HG03520 (cell line): ENCODE measurements around the gene MYO3B.
A peak's percentile ranks its signal among the peaks of the same experiment; 100 is the strongest.
"Not testable (repeated sequence)": the region's sequence is repeated elsewhere in the genome, so short reads cannot be mapped to it uniquely, and the experiment has no call there.

Experiments used
- ATAC-seq: cut with Tn5 transposase; IDR thresholded peaks from one replicate; pipeline ENCODE4 v1.9.1; 2021; ENCODE audit warnings: mild to moderate bottlenecking, moderate library complexity; ENCODE audit not compliant: unreplicated experiment

Gene MYO3B

DNA sequence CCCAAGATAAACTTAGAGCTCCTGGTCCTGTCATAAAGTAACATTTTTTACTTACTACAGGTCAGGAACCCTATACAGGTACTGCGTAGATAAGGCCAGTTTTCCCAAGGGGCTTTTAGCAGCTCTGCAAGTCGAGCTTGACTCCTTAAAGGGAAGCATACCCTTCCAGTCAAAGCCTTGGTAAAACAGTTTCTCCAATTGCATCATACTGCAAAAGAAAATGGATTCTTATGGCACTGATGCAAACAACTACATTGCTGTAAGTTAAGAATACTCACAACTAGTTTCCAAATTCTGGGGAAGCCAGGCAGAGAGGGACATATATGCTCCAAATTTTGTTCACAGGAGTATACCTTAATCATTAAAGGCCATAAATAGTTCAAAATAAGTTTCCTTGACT, 31.0 kb downstream of the MYO3B start:
- no peak for ATAC-seq

DNA sequence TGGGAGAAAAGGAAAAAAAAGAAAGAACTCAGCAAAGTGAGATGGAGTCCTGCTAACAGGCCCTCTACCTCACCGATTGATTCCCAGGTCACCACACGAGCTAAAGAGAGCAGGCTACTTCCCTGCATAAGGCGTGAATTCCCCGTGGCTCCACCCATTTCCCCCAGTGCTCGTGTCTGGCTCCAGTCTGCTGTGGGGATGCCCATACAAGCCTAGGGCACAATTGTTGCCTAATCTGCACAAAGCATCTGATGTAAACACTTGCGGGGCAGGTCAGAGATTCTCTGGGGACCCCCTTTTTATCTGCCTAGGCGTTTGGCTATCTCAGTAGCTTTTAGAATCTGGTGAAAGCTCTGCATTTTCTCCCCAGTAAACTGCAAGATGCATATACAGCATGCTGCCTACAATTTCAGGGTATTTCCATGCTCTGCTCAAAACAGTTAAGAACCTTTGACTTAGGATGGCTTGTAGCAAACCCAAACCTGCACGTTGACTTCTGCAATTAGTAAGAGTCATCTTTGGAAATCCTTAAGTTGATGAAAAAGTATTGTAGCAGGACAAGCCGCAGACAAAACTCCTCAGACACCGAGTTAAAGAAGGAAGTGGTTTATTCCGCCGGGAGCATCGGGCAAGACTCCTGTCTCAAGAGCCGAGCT, 34.8 kb downstream of the MYO3B start:
- no peak for ATAC-seq

DNA sequence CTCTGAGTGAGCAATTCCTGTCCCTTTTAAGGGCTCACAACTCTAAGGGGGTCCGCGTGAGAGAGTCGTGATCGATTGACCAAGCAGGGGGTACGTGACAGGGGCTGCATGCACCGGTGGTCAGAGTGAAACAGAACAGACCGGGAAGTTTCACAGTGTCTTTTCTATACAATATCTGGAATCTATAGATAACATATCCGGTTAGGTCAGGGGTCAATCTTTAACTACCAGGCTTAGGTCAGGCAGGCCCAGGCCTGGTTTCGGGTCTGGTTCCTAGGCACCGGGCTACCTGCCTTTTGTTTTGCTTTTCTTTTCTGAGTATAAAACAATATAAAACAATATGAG, 35.3 kb downstream of the MYO3B start:
- not testable (repeated sequence) for ATAC-seq

DNA sequence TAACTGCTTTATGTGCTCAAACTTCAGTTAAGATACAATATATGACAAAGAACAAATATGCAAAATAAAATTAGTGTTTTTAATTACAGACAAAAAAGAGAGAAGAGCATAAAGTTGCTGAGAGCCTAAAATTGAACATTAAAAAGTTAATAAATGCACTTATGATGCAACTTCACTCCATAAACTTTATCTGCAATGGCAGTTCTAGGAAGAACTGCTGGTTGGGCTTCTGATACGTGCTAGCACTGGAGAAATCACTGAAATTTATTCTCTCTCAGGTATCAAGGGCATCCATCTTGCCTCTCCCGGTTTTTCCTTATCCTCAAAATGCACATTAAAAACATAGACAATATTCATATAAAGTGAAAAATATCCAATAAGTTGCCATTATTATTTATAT, 35.7 kb downstream of the MYO3B start:
- no peak for ATAC-seq

DNA sequence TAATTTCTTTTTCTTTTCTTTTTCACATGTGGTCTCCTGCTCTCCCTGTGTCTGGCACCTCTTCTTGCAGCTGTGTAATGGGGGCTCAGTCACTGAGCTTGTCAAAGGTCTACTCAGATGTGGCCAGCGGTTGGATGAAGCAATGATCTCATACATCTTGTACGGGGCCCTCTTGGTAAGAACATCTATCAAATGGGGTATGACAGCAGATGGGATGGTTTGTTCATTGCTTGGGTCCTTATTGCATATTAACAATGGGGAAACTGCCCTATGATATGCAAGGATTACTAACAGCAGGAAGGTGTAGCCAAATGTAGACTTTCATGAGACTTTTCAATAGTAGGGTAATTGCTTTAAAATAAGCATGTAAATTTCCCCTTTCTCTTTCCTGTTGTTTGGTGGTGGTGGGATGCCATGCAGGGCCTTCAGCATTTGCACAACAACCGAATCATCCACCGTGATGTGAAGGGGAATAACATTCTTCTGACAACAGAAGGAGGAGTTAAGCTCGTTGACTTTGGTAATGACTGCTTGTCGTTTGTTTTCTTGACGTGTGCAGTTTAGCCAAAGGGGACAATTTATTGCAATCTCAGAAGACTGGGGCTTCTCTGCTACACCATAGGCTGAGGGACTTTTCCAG, 36.5 kb downstream of the MYO3B start:
- peak; percentile 54 for ATAC-seq

DNA sequence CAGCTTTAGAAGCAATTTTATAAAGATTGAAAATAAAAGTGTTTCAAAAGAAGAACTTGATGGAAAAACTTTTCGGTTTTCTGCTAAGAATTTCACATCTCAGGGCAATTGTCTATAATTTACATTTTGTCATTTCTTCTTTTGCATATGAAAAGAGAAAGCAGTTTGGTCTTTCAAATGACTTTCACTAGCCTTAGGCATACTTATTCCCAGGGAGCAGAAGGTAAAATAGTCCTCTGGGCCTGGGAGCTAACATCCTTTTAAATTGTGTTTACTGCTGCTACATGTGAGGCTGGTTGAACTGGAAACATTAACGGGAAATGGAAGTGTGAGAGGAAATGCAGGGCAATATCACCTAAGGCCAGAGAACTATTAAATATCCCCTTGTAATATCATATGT, 37.1 kb downstream of the MYO3B start:
- ATAC-seq, result no peak

DNA sequence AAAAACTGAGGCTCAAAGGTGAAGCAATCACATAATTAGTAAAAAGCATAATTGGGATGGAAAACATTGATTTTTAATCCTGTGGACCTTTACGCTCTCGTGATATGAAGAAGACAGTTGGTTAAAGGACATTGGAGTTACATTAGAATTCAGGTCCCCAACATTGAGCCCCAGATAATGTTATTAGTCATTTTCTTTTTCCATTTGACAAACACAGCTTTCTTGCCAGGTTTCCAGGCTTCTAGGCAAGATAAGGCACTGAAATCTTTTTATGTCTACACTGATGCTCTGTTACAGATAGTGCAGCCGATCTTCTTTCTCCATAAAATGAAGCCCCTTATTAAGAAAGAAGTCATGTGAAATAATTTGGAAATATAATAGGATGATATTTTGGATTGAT, 38.5 kb downstream of the MYO3B start:
- ATAC-seq, result no peak

DNA sequence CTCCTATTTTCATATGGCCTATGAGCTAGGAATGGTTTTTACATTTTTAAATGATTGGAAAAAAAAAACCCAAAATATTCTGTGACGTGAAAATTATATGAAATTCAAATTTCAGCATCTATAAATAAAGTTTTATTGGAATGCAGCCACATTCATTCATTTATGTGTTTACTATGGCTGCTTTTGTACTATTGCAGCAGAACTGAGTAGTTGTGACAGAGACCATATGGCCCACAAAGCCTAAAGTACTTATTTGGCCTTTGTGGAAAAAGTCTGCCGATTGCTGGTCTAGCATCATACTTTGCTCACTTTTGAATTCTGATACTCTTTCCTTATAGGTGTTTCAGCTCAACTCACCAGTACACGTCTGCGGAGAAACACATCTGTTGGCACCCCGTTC, 39.0 kb downstream of the MYO3B start:
- no peak for ATAC-seq

DNA sequence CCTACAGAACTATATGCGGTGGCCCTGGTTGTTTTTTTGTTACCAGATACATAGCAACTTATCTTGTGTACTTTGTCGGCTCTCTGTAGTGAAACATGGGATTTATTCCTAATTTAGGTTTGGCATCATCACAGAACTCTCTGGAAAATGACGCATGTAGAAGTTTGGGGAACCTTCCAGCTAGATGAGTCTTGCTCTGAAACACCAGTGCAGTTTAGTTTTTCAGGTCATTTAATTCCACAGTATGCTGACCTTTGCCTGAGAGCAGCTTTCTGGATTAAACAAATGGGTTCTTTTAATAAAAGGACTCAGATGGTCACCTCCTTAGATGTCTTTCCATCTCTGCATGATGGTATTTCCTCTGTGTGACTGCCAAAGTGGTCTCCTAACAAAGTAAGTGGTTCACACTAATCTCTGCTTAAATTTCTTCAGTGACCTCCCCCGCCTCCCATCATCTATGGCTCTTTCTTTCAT, 39.9 kb downstream of the MYO3B start:
- no peak for ATAC-seq

DNA sequence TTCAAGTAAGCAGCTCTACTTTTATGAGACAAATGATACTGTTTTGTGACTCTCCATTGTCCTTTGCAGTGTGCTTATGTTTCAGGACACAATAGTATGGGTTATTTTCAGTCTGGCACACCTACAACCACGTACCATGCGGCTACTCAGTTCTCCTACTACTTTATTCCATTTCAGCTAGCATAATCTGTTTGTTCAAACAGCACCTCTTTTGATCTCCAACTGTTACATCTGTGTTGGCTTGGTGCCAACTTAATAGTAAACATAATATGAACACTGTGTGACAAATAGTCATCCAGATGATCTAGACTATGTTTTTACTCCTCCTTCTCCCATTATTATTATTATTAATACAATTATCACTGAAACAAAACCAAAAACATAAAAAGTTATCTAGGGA, 40.5 kb downstream of the MYO3B start:
- no peak for ATAC-seq

DNA sequence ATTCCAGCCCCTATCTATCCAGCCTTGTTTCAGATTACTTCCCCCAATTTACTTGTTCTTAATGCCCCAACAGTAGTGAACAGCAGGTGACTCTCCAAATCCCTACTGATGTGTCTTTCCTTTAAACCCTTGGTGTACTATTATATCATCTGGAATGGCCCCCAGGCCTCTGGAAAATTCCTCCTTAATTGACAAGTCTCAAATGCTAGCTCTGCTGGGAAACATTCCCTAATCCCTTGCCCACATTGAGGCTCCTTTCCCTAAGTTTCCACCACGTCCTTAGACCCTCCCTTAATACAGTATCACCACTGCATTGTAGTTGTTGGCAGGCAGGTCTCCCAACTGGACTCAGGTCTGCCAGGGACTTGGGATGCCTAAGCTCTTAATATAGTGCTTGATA, 41.0 kb downstream of the MYO3B start:
- no peak for ATAC-seq

DNA sequence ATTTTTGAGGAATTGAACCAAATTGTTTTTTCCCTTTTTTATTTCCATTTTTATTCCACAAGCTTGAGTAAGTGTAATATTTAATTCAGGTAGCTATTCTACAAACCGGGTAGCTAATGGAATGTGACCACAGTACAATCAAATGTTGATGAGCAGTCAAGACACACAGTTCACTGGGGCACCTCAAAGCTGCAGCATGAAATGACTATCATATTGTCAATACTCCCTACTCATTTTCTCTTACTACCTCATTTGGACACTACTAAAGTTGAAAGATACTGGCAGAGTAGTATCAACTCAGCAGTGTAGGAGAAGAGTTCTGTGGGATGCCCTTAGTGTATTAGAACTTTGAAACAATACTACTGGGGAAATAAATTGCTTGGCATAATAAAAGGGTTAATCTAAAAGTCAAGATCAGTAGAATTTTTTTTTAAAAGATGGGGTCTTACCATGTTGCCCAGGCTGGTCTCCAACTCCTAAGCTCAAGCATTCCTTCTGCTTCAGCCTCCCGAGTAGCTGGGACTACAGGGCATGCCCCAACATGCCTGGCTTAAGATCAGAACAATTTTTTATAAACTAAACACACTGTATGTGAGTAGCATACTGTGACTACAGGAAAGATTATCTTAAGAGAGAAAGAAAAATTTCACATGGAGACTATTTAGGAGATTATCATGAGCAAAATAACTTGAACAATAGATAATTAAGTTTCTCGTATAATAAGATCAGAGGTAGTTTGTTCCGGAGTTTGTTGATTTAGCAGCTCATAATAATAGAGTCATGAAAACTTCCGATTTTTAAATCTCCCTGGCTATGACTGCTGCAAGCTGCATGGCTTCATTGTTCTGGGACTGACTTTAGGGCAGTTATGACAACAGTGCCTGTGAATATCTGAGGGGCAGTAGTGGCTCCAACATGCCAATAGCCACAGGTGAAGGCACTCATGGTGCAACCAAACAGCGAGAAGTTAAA, 43.7 kb downstream of the MYO3B start:
- no peak for ATAC-seq

DNA sequence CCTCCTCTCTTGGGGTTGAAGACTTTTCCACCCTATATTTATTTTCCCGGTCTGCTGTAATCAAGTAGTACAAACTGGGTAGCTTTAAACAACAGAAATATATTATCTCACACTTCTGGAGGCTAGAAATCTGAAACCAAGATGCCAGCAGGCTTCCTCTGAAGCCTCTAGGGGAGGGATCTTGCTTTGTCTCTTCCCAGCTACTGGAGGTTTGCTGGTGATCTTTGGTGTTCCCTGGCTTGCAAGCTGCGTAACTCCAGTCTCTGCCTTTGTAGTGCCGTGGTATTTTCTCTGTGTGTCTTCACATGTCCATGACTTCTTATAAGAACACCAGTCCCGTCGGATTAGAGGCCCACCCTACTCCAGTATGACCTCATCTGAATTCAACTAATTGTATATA, 44.4 kb downstream of the MYO3B start:
- ATAC-seq, result no peak

DNA sequence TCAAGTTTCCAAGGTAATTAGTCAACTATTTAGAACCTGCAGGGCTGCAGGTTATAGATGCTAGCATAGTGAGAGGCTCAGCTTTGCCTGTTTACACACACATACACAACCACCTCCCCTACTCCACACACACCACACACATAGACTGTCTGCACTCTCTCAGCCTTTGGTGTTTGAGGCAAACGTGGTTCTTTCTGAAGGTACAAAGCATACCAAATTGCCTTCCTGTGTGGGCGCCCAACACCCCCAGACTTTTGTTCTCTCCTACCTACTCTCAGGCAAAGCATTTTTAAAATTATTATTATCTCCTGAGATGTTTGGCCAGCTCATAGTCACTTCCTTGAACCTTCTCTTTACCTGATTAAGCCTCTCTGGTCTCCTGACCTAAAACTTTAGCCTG, 44.9 kb downstream of the MYO3B start:
- ATAC-seq, result no peak

DNA sequence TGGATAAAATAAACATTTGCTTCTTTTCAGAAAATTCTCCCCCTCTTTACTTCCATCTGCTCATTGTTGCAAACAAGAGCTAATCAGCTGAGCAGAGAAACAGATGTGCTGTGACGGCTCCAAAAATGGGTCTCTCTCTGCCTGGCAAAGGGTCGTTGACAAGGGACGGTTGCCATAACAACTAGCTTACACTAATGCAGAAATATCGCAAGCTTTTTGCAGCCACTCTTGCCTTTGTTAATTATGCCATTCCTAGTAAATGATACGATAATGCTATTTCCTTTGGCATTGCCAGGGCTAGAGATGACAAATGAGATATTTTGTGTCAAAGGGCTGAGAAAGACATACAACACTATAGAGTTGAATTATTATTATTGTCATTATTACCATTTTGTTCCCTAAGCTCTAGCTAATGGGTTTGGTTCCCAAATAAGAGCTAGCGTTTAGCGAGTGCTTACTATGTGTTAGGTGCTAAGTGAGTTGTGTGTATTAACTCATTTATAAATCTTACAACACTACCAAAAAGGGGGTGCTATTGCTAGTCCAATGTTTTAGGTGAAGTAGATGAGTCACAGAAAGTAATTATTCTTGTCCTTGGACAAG, 46.8 kb downstream of the MYO3B start:
- no peak for ATAC-seq

DNA sequence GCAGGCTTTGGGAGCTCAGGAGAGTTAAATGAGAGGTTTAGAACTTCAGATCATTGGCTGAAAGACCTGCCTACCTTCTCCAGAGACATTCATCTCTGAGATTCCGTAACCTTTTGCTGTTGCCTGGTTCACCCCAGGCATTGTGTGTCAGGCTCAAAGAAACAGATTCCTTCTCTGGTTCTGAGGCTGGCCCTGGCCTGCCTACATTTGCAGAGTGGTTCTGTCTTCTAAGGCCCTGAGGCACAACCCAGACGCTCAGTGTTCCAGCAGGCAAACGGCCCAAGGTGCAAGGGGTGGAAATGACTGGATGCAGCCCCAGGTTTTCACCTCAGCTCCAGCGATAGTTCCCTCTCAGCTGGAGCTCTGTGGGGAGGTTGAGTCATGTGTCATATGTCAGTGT, 48.3 kb downstream of the MYO3B start:
- no peak for ATAC-seq

DNA sequence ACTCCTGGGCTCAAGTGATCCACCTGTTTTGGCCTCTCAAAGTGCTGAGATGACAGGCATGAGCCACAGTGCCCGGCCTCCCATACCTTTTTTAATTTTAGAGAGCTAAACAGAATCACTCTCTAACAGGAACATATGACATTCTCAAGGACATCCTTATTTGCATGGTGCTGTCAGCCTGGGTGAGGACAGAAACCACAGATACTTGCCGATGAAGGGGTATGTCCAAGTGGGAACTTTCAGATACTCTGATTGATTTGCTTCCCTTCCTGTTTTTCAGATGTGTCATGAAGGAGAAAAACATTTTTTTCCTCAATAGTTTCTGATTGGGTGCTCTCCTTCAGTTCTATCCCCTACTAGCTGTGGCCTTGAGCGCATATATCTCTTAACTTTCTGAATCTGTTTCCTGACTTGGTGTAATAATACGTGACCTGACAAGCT, 49.6 kb downstream of the MYO3B start:
- peak; percentile 53 for ATAC-seq

DNA sequence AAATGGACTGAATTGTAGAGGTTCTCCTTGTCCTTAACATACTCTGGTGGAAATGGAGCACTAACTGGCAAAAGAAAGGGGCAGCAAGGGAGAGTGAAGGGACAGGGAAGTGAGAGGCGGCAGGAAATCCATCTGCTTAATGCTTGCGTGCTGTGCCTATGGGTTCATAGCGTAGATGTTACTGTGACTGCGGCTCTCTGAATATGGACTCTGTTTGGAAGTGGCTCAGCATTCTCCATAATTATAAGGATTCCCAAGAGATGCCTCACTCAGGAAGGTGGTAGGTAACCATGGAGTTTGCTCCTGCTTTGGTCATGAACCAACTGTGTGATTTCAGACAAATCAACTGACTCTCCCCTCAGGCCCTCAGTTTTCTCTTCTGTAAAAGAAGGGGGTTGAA, 50.0 kb downstream of the MYO3B start:
- ATAC-seq, result no peak

DNA sequence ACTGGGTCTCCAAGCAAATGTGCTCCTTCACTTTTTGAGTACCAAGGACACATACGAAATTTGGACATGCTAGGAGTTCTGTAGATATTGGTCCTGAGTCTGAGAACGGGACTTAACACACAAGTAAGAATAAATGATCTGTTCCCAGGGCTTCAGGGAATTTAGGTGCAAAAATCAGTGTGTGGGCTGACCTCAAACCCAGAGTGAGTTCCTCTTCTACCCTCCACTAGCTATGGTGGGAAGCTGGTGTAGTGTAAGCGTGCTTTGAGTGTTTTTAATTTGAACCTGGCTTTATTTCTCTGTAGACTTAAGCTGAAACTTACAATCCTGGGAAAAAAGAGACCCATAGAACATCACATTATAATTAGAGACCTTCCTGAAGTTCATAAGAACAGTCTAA, 50.5 kb downstream of the MYO3B start:
- ATAC-seq, result no peak

DNA sequence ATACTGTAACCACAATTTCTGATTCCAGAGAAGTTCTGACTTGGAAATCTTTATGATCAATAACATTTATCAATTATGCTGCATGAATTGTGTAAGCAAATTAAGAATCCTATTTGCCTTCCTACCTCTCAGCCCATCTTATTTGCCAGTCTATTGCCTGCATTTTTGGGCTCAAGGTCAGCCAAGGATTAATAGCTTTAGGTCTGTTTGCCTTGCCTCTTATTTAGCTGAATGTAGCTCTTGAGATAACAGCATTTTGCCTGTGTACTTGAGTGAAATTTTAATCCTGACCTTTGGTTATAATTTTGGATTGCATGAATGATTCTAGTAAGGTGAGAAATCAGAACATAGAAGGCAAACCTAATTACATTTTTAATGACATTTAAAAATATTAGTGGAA, 51.2 kb downstream of the MYO3B start:
- ATAC-seq, result no peak

DNA sequence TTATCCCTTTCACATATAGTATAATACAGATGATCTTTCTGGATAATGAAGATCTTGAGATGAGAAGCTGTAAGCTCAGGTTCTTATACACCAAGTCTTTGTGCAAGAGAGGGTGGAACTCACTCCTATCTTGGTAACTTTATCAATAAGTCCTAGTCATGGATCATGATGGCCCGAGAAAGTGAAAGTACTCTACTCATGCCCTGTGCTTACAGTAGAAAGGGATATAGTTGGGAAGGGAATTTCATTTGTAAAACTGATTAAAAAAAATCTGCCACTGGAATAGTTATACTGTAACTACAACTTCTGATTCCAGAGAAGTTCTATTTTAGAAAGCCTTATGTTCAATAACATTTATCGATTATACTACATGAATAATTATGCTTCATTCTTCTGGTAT, 51.8 kb downstream of the MYO3B start:
- ATAC-seq, result no peak
